HepG2 (cell line): ENCODE results near the gene MAJIN. TPM values are rescaled to one million over a fixed set of nuclear protein-coding genes. Genes with fewer than 3 reads are reported as not detected.

Experiments used
- ATAC-seq: fragments of 200-7000 bp; cut with Tn5 transposase; 3 replicates; pipeline ENCODE4 v1.9.1; 2020; ENCODE audit warnings: mild to moderate bottlenecking, moderate library complexity
- BruUV-seq: library from RNA; stranded (reverse); fragments of 400-500 nt; replicated peaks from 2 replicates; lab custom pipeline; 2021; lab: Mats Ljungman, UMichigan
- CTCF ChIA-PET: fragments of 300-600 bp; formaldehyde crosslinking; extraction: SDS; loops from one replicate; lab custom pipeline; 2021; ENCODE audit warnings: low total read pairs, inconsistent platforms, low intra/inter-chr PET ratio; lab: Yijun Ruan, JAX
- POLR2A ChIA-PET: fragments of 350-600 bp; sonication (Branson Sonifier 250); formaldehyde crosslinking; loops from one replicate; lab custom pipeline; 2020; ENCODE audit warnings: antibody characterized with exemption, inconsistent platforms; lab: Yijun Ruan, JAX
- DNase-seq: peaks from one replicate; pipeline ENCODE4 v3.0.0-alpha.2; 2015; ENCODE audit warnings: low spot score
- FAIRE-seq: peaks from 3 replicates; lab custom pipeline; 2011; peaks lifted over from hg19 to GRCh38; lab: Jason Lieb, UNC
- H2AFZ ChIP-seq: one replicate; pipeline ENCODE4 v1.6.1; 2011; ENCODE audit warnings: low read length, inconsistent platforms
- H3K27ac ChIP-seq: fragments of 300-600 bp; 3 replicates; pipeline ENCODE4 v1.8.0; 2011; ENCODE audit warnings: mixed run types, mild to moderate bottlenecking, mixed read lengths, low read length, inconsistent platforms; ENCODE audit not compliant: insufficient read depth; ENCODE audit errors: extremely low read length
- H3K27me3 ChIP-seq, 2 experiments: fragments of 200-600 bp in 1 of 2; 2 replicates in 1 of 2; 3 replicates in 1 of 2; pipeline versions ENCODE4 v1.6.0 to v1.8.0; 2011; ENCODE audit warnings: low read length in 2 of 2, mild to moderate bottlenecking in 2 of 2, moderate library complexity in 2 of 2, inconsistent platforms in 1 of 2; ENCODE audit not compliant: insufficient read depth in 2 of 2, control insufficient read depth in 1 of 2
- H3K36me3 ChIP-seq, 2 experiments: fragments of 200-600 bp in 1 of 2; replicated peaks in 1 of 2; 2 replicates in 1 of 2; 3 replicates in 1 of 2; pipeline versions ENCODE4 v1.5.1 to v1.8.0; 2011; ENCODE audit warnings: low read length in 2 of 2, inconsistent platforms in 1 of 2; ENCODE audit not compliant: insufficient read depth in 2 of 2, control insufficient read depth in 1 of 2
- H3K4me1 ChIP-seq: 2 replicates; pipeline ENCODE4 v1.5.1; 2012; ENCODE audit warnings: low read length, inconsistent platforms; ENCODE audit not compliant: insufficient read depth
- H3K4me2 ChIP-seq: 2 replicates; pipeline ENCODE4 v1.6.0; 2011; ENCODE audit warnings: low read depth, low read length, inconsistent platforms
- H3K4me3 ChIP-seq, 3 experiments: fragments of 200-600 bp in 1 of 3; sonication (generic), shearing (Covaris generic) in 1 of 3; replicated peaks in 1 of 3; 2 replicates each; pipeline ENCODE4 v1.5.1; 2011 to 2016; ENCODE audit warnings: low read length in 3 of 3, inconsistent platforms in 2 of 3, low read depth in 2 of 3, mild to moderate bottlenecking in 2 of 3, control low read depth in 1 of 3, mixed read lengths in 1 of 3; ENCODE audit not compliant: insufficient read depth in 1 of 3
- H3K79me2 ChIP-seq: one replicate; pipeline ENCODE4 v1.6.1; 2011; ENCODE audit warnings: low read length, inconsistent platforms; ENCODE audit not compliant: insufficient read depth
- H3K9ac ChIP-seq: 2 replicates; pipeline ENCODE4 v1.6.0; 2011; ENCODE audit warnings: mild to moderate bottlenecking, low read depth, low read length, inconsistent platforms; ENCODE audit not compliant: insufficient read depth
- H3K9me3 ChIP-seq: 2 replicates; pipeline ENCODE4 v1.5.1; 2012; ENCODE audit warnings: mild to moderate bottlenecking, low read length
- H4K20me1 ChIP-seq: 2 replicates; pipeline ENCODE4 v1.6.0; 2011; ENCODE audit warnings: inconsistent platforms, mild to moderate bottlenecking, low read length, moderate library complexity; ENCODE audit not compliant: insufficient read depth
- HDAC2 ChIP-seq: sonication (generic); formaldehyde crosslinking; IDR thresholded peaks from 2 replicates; pipeline ENCODE4 v1.4.0; 2020; ENCODE audit warnings: missing genetic modification reagents
- PRDM10 ChIP-seq: sonication (generic); formaldehyde crosslinking; IDR thresholded peaks from 2 replicates; pipeline ENCODE4 v1.4.0; 2020; ENCODE audit warnings: low read depth, missing genetic modification reagents
- SMYD3 ChIP-seq: sonication (generic); formaldehyde crosslinking; IDR thresholded peaks from 2 replicates; pipeline ENCODE4 v1.8.1; 2023; ENCODE audit warnings: mild to moderate bottlenecking, missing genetic modification reagents
- THAP8 ChIP-seq: sonication (generic); formaldehyde crosslinking; IDR thresholded peaks from 2 replicates; pipeline ENCODE4 v1.5.1; 2020; ENCODE audit warnings: missing genetic modification reagents, mild to moderate bottlenecking, borderline replicate concordance
- ZBTB8A ChIP-seq: sonication (generic); formaldehyde crosslinking; IDR thresholded peaks from 2 replicates; pipeline ENCODE4 v1.4.0; 2020; ENCODE audit warnings: mild to moderate bottlenecking, low read depth, missing genetic modification reagents, borderline replicate concordance
- ZNF605 ChIP-seq: sonication (generic); formaldehyde crosslinking; IDR thresholded peaks from 2 replicates; pipeline ENCODE4 v1.8.0; 2022; ENCODE audit warnings: mild to moderate bottlenecking, missing genetic modification reagents
- WGBS: methylation state at CpG from one replicate; pipeline ENCODE4 v1.1.6; 2017; ENCODE audit warnings: low lambda C conversion rate; 5-methylcytosine and 5-hydroxymethylcytosine counted together
- in situ Hi-C: cut with HindIII; loops from 2 replicates; pipeline ENCODE4 v1.10.0; 2017; ENCODE audit warnings: low pct_unique_long_range_greater_than_20kb; ENCODE audit not compliant: extremely low pct_ligation_motif_present
- intact Hi-C: fragments of 100-400 bp; cut with micrococcal nuclease; formaldehyde crosslinking; loops from one replicate; pipeline ENCODE4 v1.10.0; 2022; ENCODE audit not compliant: unreplicated experiment
- polyA plus RNA-seq, 8 experiments: library from polyadenylated mRNA; depleted of rRNA in 3 of 8; stranded (reverse) in 7 of 8; unstranded in 1 of 8; fragments of >200 nt; fragmentation: Illumina TruSeq in 4 of 8; extraction: Trizol in 4 of 8; gene quantifications; 2 replicates each; pipeline versions ENCODE4 v1.2.1 to v1.2.3, GENCODE V29; 2011 to 2016; ENCODE audit warnings: low read depth in 4 of 8, missing spikeins in 1 of 8, mixed read lengths in 1 of 8; ENCODE audit not compliant: insufficient read depth in 1 of 8
- total RNA-seq, 5 experiments: library from RNA; depleted of rRNA; stranded (reverse); fragments of >200 nt; fragmentation: Illumina TruSeq; extraction: Trizol; gene quantifications; 2 replicates each; pipeline ENCODE4 v1.2.3, GENCODE V29; 2016; ENCODE audit warnings: low read depth in 1 of 5

Gene MAJIN
- total and polyA plus RNA-seq, 2 of the 13 experiments (the other 11 are each of a cell fraction or from before 2014, with no cell fraction given) = not detected

- intact Hi-C loops = no loop called here
- ChIA-PET CTCF (no interaction called here), POLR2A (no interaction called here)
- H3K27ac ChIP-seq = no peak overlapping the region
- no peak overlapping the region for H3K9ac ChIP-seq
- BruUV-seq = no TSS peak
- H3K4me2 ChIP-seq = no peak overlapping the region
- in situ Hi-C loops = no loop called here
- H3K9me3 ChIP-seq = no peaks in the 10 kb centered on the region
- TF ChIP-seq ZBTB8A (CRISPR knock-in tag) (no peak), ZNF605 (no peak), THAP8 (CRISPR knock-in tag) (no peak), PRDM10 (CRISPR knock-in tag) (no peak), SMYD3 (CRISPR knock-in tag) (no peak), HDAC2 (CRISPR knock-in tag) (no peak)
- H3K4me3 ChIP-seq = no peak overlapping the region
- 19% methylated on average over 5 of the region's 5 CpGs for WGBS
- FAIRE-seq (no peak), DNase-seq (no peak), ATAC-seq (no peak)
- no peaks in the 10 kb centered on the region for H3K4me1 ChIP-seq
- H3K36me3 ChIP-seq = no peaks in the 10 kb centered on the region
- H3K27me3 ChIP-seq = peaks cover 0 to 3% of the 10 kb centered on the region in 2 experiments; a peak in 1 of 5 replicates
- no peaks in the 10 kb centered on the region for H3K79me2 ChIP-seq
- no peak overlapping the region for H2AFZ ChIP-seq
- no peaks in the 10 kb centered on the region for H4K20me1 ChIP-seq
Measured at GRCh38 chr11:64969209-64969608, 2.7 kb downstream of the MAJIN start.
